HepG2 (cell line): Measurements from ENCODE around the gene NRG2. TPM values are rescaled to one million over a fixed set of nuclear protein-coding genes. Genes with fewer than 3 reads are reported as not detected.

Source experiments
- ATAC-seq: fragments of 200-7000 bp; cut with Tn5 transposase; 3 replicates; pipeline ENCODE4 v1.9.1; 2020; ENCODE audit warnings: mild to moderate bottlenecking, moderate library complexity
- BruUV-seq: library from RNA; stranded (reverse); fragments of 400-500 nt; replicated peaks from 2 replicates; lab custom pipeline; 2021; lab: Mats Ljungman, UMichigan
- CTCF ChIA-PET: fragments of 300-600 bp; formaldehyde crosslinking; extraction: SDS; loops from one replicate; lab custom pipeline; 2021; ENCODE audit warnings: low total read pairs, inconsistent platforms, low intra/inter-chr PET ratio; lab: Yijun Ruan, JAX
- POLR2A ChIA-PET: fragments of 350-600 bp; sonication (Branson Sonifier 250); formaldehyde crosslinking; loops from one replicate; lab custom pipeline; 2020; ENCODE audit warnings: antibody characterized with exemption, inconsistent platforms; lab: Yijun Ruan, JAX
- DNase-seq: peaks from one replicate; pipeline ENCODE4 v3.0.0-alpha.2; 2015; ENCODE audit warnings: low spot score
- FAIRE-seq: peaks from 3 replicates; lab custom pipeline; 2011; peaks lifted over from hg19 to GRCh38; lab: Jason Lieb, UNC
- H2AFZ ChIP-seq: one replicate; pipeline ENCODE4 v1.6.1; 2011; ENCODE audit warnings: low read length, inconsistent platforms
- H3K27ac ChIP-seq: fragments of 300-600 bp; 3 replicates; pipeline ENCODE4 v1.8.0; 2011; ENCODE audit warnings: mixed run types, mild to moderate bottlenecking, mixed read lengths, low read length, inconsistent platforms; ENCODE audit not compliant: insufficient read depth; ENCODE audit errors: extremely low read length
- H3K27me3 ChIP-seq, 2 experiments: fragments of 200-600 bp in 1 of 2; 2 replicates in 1 of 2; 3 replicates in 1 of 2; pipeline versions ENCODE4 v1.6.0 to v1.8.0; 2011; ENCODE audit warnings: low read length in 2 of 2, mild to moderate bottlenecking in 2 of 2, moderate library complexity in 2 of 2, inconsistent platforms in 1 of 2; ENCODE audit not compliant: insufficient read depth in 2 of 2, control insufficient read depth in 1 of 2
- H3K36me3 ChIP-seq, 2 experiments: fragments of 200-600 bp in 1 of 2; replicated peaks in 1 of 2; 2 replicates in 1 of 2; 3 replicates in 1 of 2; pipeline versions ENCODE4 v1.5.1 to v1.8.0; 2011; ENCODE audit warnings: low read length in 2 of 2, inconsistent platforms in 1 of 2; ENCODE audit not compliant: insufficient read depth in 2 of 2, control insufficient read depth in 1 of 2
- H3K4me1 ChIP-seq: 2 replicates; pipeline ENCODE4 v1.5.1; 2012; ENCODE audit warnings: low read length, inconsistent platforms; ENCODE audit not compliant: insufficient read depth
- H3K4me2 ChIP-seq: 2 replicates; pipeline ENCODE4 v1.6.0; 2011; ENCODE audit warnings: low read depth, low read length, inconsistent platforms
- H3K4me3 ChIP-seq, 3 experiments: fragments of 200-600 bp in 1 of 3; sonication (generic), shearing (Covaris generic) in 1 of 3; replicated peaks in 1 of 3; 2 replicates each; pipeline ENCODE4 v1.5.1; 2011 to 2016; ENCODE audit warnings: low read length in 3 of 3, inconsistent platforms in 2 of 3, low read depth in 2 of 3, mild to moderate bottlenecking in 2 of 3, control low read depth in 1 of 3, mixed read lengths in 1 of 3; ENCODE audit not compliant: insufficient read depth in 1 of 3
- H3K79me2 ChIP-seq: one replicate; pipeline ENCODE4 v1.6.1; 2011; ENCODE audit warnings: low read length, inconsistent platforms; ENCODE audit not compliant: insufficient read depth
- H3K9ac ChIP-seq: 2 replicates; pipeline ENCODE4 v1.6.0; 2011; ENCODE audit warnings: mild to moderate bottlenecking, low read depth, low read length, inconsistent platforms; ENCODE audit not compliant: insufficient read depth
- H3K9me3 ChIP-seq: 2 replicates; pipeline ENCODE4 v1.5.1; 2012; ENCODE audit warnings: mild to moderate bottlenecking, low read length
- H4K20me1 ChIP-seq: 2 replicates; pipeline ENCODE4 v1.6.0; 2011; ENCODE audit warnings: inconsistent platforms, mild to moderate bottlenecking, low read length, moderate library complexity; ENCODE audit not compliant: insufficient read depth
- AKNA ChIP-seq: sonication (generic); formaldehyde crosslinking; IDR thresholded peaks from 2 replicates; pipeline ENCODE4 v1.4.0; 2020; ENCODE audit warnings: missing genetic modification reagents, borderline replicate concordance
- BRCA1 ChIP-seq: sonication (generic); formaldehyde crosslinking; IDR thresholded peaks from 2 replicates; pipeline ENCODE4 v1.4.0; 2020; ENCODE audit warnings: missing genetic modification reagents
- FLYWCH1 ChIP-seq: sonication (generic); formaldehyde crosslinking; IDR thresholded peaks from 2 replicates; pipeline ENCODE4 v1.8.1; 2023; ENCODE audit warnings: mild to moderate bottlenecking, missing genetic modification reagents
- KMT2A ChIP-seq: sonication (generic); formaldehyde crosslinking; IDR thresholded peaks from 2 replicates; pipeline ENCODE4 v1.4.0; 2020; ENCODE audit warnings: missing genetic modification reagents
- NCOA5 ChIP-seq: sonication (generic); formaldehyde crosslinking; IDR thresholded peaks from 2 replicates; pipeline ENCODE4 v1.4.0; 2020; ENCODE audit warnings: missing genetic modification reagents
- NR2F6 ChIP-seq, 2 experiments: IDR thresholded peaks; 2 replicates each; pipeline ENCODE4 v1.6.1; 2016; ENCODE audit warnings: antibody characterized with exemption in 1 of 2, mild to moderate bottlenecking in 1 of 2
- TAF15 ChIP-seq: fragments of 200-400 bp; formaldehyde crosslinking; IDR thresholded peaks from one replicate; pipeline ENCODE4 v1.6.1; 2018; ENCODE audit warnings: mild to moderate bottlenecking, low read depth, low read length; ENCODE audit not compliant: poor library complexity, severe bottlenecking
- THYN1 ChIP-seq: sonication (generic); formaldehyde crosslinking; IDR thresholded peaks from 2 replicates; pipeline ENCODE4 v1.8.1; 2023; ENCODE audit warnings: low read depth, mild to moderate bottlenecking, moderate library complexity, missing genetic modification reagents, borderline replicate concordance
- ZNF83 ChIP-seq: sonication (generic); formaldehyde crosslinking; IDR thresholded peaks from 2 replicates; pipeline ENCODE4 v1.4.0; 2020; ENCODE audit warnings: missing genetic modification reagents, mild to moderate bottlenecking, borderline replicate concordance
- WGBS: methylation state at CpG from one replicate; pipeline ENCODE4 v1.1.6; 2017; ENCODE audit warnings: low lambda C conversion rate; 5-methylcytosine and 5-hydroxymethylcytosine counted together
- in situ Hi-C: cut with HindIII; loops from 2 replicates; pipeline ENCODE4 v1.10.0; 2017; ENCODE audit warnings: low pct_unique_long_range_greater_than_20kb; ENCODE audit not compliant: extremely low pct_ligation_motif_present
- intact Hi-C: fragments of 100-400 bp; cut with micrococcal nuclease; formaldehyde crosslinking; loops from one replicate; pipeline ENCODE4 v1.10.0; 2022; ENCODE audit not compliant: unreplicated experiment
- polyA plus RNA-seq, 8 experiments: library from polyadenylated mRNA; depleted of rRNA in 3 of 8; stranded (reverse) in 7 of 8; unstranded in 1 of 8; fragments of >200 nt; fragmentation: Illumina TruSeq in 4 of 8; extraction: Trizol in 4 of 8; gene quantifications; 2 replicates each; pipeline versions ENCODE4 v1.2.1 to v1.2.3, GENCODE V29; 2011 to 2016; ENCODE audit warnings: low read depth in 4 of 8, missing spikeins in 1 of 8, mixed read lengths in 1 of 8; ENCODE audit not compliant: insufficient read depth in 1 of 8
- total RNA-seq, 5 experiments: library from RNA; depleted of rRNA; stranded (reverse); fragments of >200 nt; fragmentation: Illumina TruSeq; extraction: Trizol; gene quantifications; 2 replicates each; pipeline ENCODE4 v1.2.3, GENCODE V29; 2016; ENCODE audit warnings: low read depth in 1 of 5

Gene NRG2
- total and polyA plus RNA-seq, 2 of the 13 experiments (the other 11 are each of a cell fraction or from before 2014, with no cell fraction given): not detected

DNA sequence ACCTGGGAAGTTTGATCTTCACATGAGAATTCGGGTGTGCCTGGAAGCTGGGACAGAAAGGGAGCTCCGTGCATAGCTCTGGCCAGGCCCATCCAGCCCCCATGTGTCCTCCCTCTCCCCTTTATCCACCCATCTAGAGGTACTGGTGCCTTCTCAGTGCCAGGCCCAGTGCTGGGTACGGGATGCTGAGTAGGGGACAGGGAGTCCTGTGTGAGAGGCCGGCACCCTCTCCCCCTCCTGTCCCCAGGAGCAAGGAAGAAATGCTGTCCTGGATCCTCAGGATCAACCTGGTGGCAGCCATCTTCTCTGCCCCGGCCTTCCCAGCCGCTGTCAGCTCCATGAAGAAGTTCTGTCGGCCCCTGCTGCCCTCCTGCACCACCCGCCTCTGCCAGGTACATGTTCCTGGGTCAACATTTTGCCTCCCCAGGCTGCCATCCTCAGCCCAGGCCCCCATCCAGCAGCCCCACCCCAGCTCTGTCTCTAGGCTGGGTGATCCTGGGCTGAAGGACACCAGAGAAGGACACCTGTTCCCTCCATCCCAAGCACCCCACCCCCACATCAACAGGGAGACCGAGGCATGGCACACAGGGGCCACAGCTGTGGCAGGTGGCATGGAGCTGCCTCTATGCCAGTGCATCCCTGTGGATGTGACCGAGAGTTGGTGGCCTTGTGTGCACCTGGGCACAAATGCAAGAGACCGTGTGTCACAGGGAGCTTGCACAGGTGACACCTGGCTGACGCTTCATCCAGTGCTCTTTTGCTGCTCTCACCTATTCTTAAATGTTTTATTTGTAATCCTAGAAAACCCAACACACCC is 204.5 kb downstream of the NRG2 start (continued):
- TF ChIP-seq THYN1: no peak

GRCh38 chr5:139837711-139838380 is 205.3 kb downstream of the NRG2 start:
- WGBS: 19% methylated on average over 6 of the region's 10 CpGs
- DNase-seq: no peak
- TF ChIP-seq FLYWCH1 (CRISPR knock-in tag): no peak
- no peak for TF ChIP-seq NR2F6 (IDR thresholded peaks at IDR 0.05)
- no peak for TF ChIP-seq NR2F6 (CRISPR knock-in tag; IDR thresholded peaks at IDR 0.05)
- TF ChIP-seq AKNA (CRISPR knock-in tag): no peak
- no peak for TF ChIP-seq BRCA1 (CRISPR knock-in tag)
- no peak for TF ChIP-seq NCOA5 (CRISPR knock-in tag)
- no peak for TF ChIP-seq KMT2A (CRISPR knock-in tag)
- TF ChIP-seq ZNF83: no peak
- no peak for TF ChIP-seq TAF15
- in situ Hi-C loops (no loop called here), intact Hi-C loops (no loop called here)
- Histone ChIP-seq H3K79me2 (no peaks in the 10 kb centered on the region), H3K27ac (no peak overlapping the region), H3K36me3 (no peaks in the 10 kb centered on the region), H4K20me1 (no peaks in the 10 kb centered on the region), H3K9ac (no peak overlapping the region), H3K4me3 (no peak overlapping the region), H3K27me3 (peaks cover 6 to 22% of the 10 kb centered on the region in 2 experiments; a peak in 2 of 5 replicates), H3K4me1 (no peaks in the 10 kb centered on the region), H3K4me2 (no peak overlapping the region), H2AFZ (no peak overlapping the region), H3K9me3 (no peaks in the 10 kb centered on the region)
- no peak; the same call in 2 of the 3 replicates for ATAC-seq
- FAIRE-seq: no peak
- no TSS peak for BruUV-seq
- ChIA-PET POLR2A (no interaction called here), CTCF (no interaction called here)
